IMR-90 (cell line): ENCODE results near the gene DVL2. TPM values are rescaled to one million over a fixed set of nuclear protein-coding genes. Genes with fewer than 3 reads are reported as not detected.

Experiments used
- ATAC-seq: fragments of 200-7000 bp; cut with Tn5 transposase; 2 replicates; pipeline ENCODE4 v1.9.1; 2020; ENCODE audit warnings: low read depth, mild to moderate bottlenecking, moderate library complexity
- BruUV-seq: library from RNA; stranded (reverse); fragments of 400-500 nt; replicated peaks from 2 replicates; lab custom pipeline; 2021; lab: Mats Ljungman, UMichigan
- CTCF ChIA-PET: fragments of 300-600 bp; formaldehyde crosslinking; extraction: SDS; loops from one replicate; lab custom pipeline; 2021; ENCODE audit warnings: antibody characterized with exemption; lab: Yijun Ruan, JAX
- POLR2A ChIA-PET: fragments of 300-600 bp; sonication (Branson Sonifier 250); formaldehyde crosslinking; loops from one replicate; lab custom pipeline; 2022; ENCODE audit warnings: antibody characterized with exemption; ENCODE audit not compliant: unreplicated experiment; lab: Charles Lee
- DNase-seq: peaks from one replicate; pipeline ENCODE4 v3.0.0; 2013
- H2AFZ ChIP-seq: replicated peaks from 2 replicates; pipeline ENCODE3; 2013; ENCODE audit warnings: low read length, mild to moderate bottlenecking; ENCODE audit not compliant: poor library complexity
- H2AK5ac ChIP-seq: 2 replicates; pipeline ENCODE4 v1.6.1; 2013; ENCODE audit warnings: low read depth, low read length, inconsistent platforms
- H2AK9ac ChIP-seq: replicated peaks from 2 replicates; pipeline ENCODE3; 2013; ENCODE audit warnings: mild to moderate bottlenecking, low read depth, low read length, moderate library complexity; ENCODE audit not compliant: poor library complexity
- H2BK120ac ChIP-seq: 2 replicates; pipeline ENCODE4 v1.6.1; 2013; ENCODE audit warnings: low read depth, low read length, inconsistent platforms
- H2BK15ac ChIP-seq: 3 replicates; pipeline ENCODE4 v1.6.1; 2013; ENCODE audit warnings: low read depth, low read length, inconsistent platforms
- H2BK20ac ChIP-seq: 2 replicates; pipeline ENCODE4 v1.6.1; 2013; ENCODE audit warnings: low read depth, mild to moderate bottlenecking, inconsistent platforms, low read length, moderate library complexity
- H2BK5ac ChIP-seq: 2 replicates; pipeline ENCODE4 v1.6.1; 2013; ENCODE audit warnings: mild to moderate bottlenecking, low read depth, low read length, inconsistent platforms; ENCODE audit not compliant: poor library complexity, severe bottlenecking
- H3K14ac ChIP-seq: replicated peaks from 2 replicates; pipeline ENCODE4 v1.6.1; 2013; ENCODE audit warnings: low read depth, low read length, inconsistent platforms
- H3K18ac ChIP-seq: 2 replicates; pipeline ENCODE4 v1.6.1; 2013; ENCODE audit warnings: low read depth, low read length, control low read depth
- H3K23ac ChIP-seq: 2 replicates; pipeline ENCODE4 v1.6.1; 2013; ENCODE audit warnings: low read depth, low read length, inconsistent platforms
- H3K27ac ChIP-seq: 2 replicates; pipeline ENCODE4 v1.5.1; 2013; ENCODE audit warnings: mild to moderate bottlenecking, control low read depth, low read length; ENCODE audit not compliant: insufficient read depth
- H3K27me3 ChIP-seq: 2 replicates; pipeline ENCODE4 v1.6.1; 2013; ENCODE audit warnings: low read length; ENCODE audit not compliant: control insufficient read depth, insufficient read depth
- H3K36me3 ChIP-seq: 2 replicates; pipeline ENCODE4 v1.6.1; 2013; ENCODE audit warnings: low read length, mixed read lengths; ENCODE audit not compliant: control insufficient read depth, insufficient read depth
- H3K4ac ChIP-seq: 2 replicates; pipeline ENCODE4 v1.6.1; 2013; ENCODE audit warnings: low read depth, low read length, inconsistent platforms
- H3K4me1 ChIP-seq: 2 replicates; pipeline ENCODE4 v1.6.1; 2013; ENCODE audit warnings: low read length, mixed read lengths; ENCODE audit not compliant: control insufficient read depth, insufficient read depth
- H3K4me2 ChIP-seq: 2 replicates; pipeline ENCODE4 v1.6.1; 2013; ENCODE audit warnings: low read depth, mild to moderate bottlenecking, control low read depth, low read length, moderate library complexity
- H3K4me3 ChIP-seq: 2 replicates; pipeline ENCODE4 v1.5.1; 2013; ENCODE audit warnings: low read depth, mild to moderate bottlenecking, control low read depth, low read length, moderate library complexity; ENCODE audit not compliant: insufficient read depth
- H3K56ac ChIP-seq: 2 replicates; pipeline ENCODE4 v1.6.1; 2013; ENCODE audit warnings: low read length, inconsistent platforms; ENCODE audit not compliant: insufficient read depth; ENCODE audit errors: extremely low read depth
- H3K79me1 ChIP-seq, 2 experiments: 2 replicates each; pipeline ENCODE4 v1.6.1; 2013; ENCODE audit warnings: low read length in 2 of 2, inconsistent platforms in 1 of 2, low read depth in 1 of 2
- H3K9ac ChIP-seq: 2 replicates; pipeline ENCODE4 v1.6.1; 2013; ENCODE audit warnings: low read depth, low read length, control low read depth
- H3K9me1 ChIP-seq: 2 replicates; pipeline ENCODE4 v1.6.1; 2013; ENCODE audit warnings: low read length, inconsistent platforms; ENCODE audit not compliant: insufficient read depth
- H3K9me3 ChIP-seq: 2 replicates; pipeline ENCODE4 v1.6.1; 2013; ENCODE audit warnings: low read length; ENCODE audit not compliant: control insufficient read depth, insufficient read depth
- H4K20me1 ChIP-seq: 2 replicates; pipeline ENCODE4 v1.6.1; 2013; ENCODE audit warnings: low read length, inconsistent platforms; ENCODE audit not compliant: insufficient read depth
- H4K5ac ChIP-seq: 2 replicates; pipeline ENCODE4 v1.6.1; 2013; ENCODE audit warnings: mild to moderate bottlenecking, low read depth, low read length, control low read depth
- H4K8ac ChIP-seq, 2 experiments: 2 replicates each; pipeline ENCODE4 v1.6.1; 2013; ENCODE audit warnings: low read depth in 2 of 2, low read length in 2 of 2, control low read depth in 1 of 2, inconsistent platforms in 1 of 2
- H4K91ac ChIP-seq: 2 replicates; pipeline ENCODE4 v1.6.1; 2013; ENCODE audit warnings: low read depth, low read length, inconsistent platforms; ENCODE audit not compliant: insufficient read depth
- CEBPB ChIP-seq: IDR thresholded peaks from 2 replicates; pipeline ENCODE4 v1.6.1; 2012; ENCODE audit warnings: low read depth, low read length, improper control_type of control experiment
- CHD1 ChIP-seq: IDR thresholded peaks from 2 replicates; pipeline ENCODE4 v1.6.1; 2012; ENCODE audit warnings: low read depth, low read length, improper control_type of control experiment
- CTCF ChIP-seq: conservative IDR thresholded peaks from 2 replicates; pipeline ENCODE4 v1.5.1; 2012; ENCODE audit warnings: mild to moderate bottlenecking, low read depth, low read length, improper control_type of control experiment
- ELK1 ChIP-seq: fragments of 150-350 bp; IDR thresholded peaks from 2 replicates; pipeline ENCODE4 v1.6.1; 2016; ENCODE audit warnings: low read depth, mild to moderate bottlenecking, low read length, moderate library complexity, borderline replicate concordance
- FOS ChIP-seq: fragments of 150-350 bp; IDR thresholded peaks from 2 replicates; pipeline ENCODE4 v1.6.1; 2016; ENCODE audit warnings: low read depth, low read length
- MAFK ChIP-seq: IDR thresholded peaks from 2 replicates; pipeline ENCODE4 v1.6.1; 2012; ENCODE audit warnings: low read depth, low read length, improper control_type of control experiment
- MAZ ChIP-seq: IDR thresholded peaks from 2 replicates; pipeline ENCODE4 v1.6.1; 2012; ENCODE audit warnings: low read depth, mild to moderate bottlenecking, low read length, improper control_type of control experiment, moderate library complexity, borderline replicate concordance
- MXI1 ChIP-seq: IDR thresholded peaks from 2 replicates; pipeline ENCODE4 v1.6.1; 2012; ENCODE audit warnings: low read depth, mild to moderate bottlenecking, low read length, moderate library complexity, borderline replicate concordance
- NFE2L2 ChIP-seq: fragments of 150-350 bp; IDR thresholded peaks from 2 replicates; pipeline ENCODE4 v1.6.1; 2016; ENCODE audit warnings: low read depth, mild to moderate bottlenecking, low read length
- POLR2A ChIP-seq: IDR thresholded peaks from 2 replicates; pipeline ENCODE4 v1.6.1; 2012; ENCODE audit warnings: mild to moderate bottlenecking, low read depth, low read length
- RAD21 ChIP-seq: IDR thresholded peaks from 2 replicates; pipeline ENCODE4 v1.6.1; 2012; ENCODE audit warnings: low read length, improper control_type of control experiment
- RCOR1 ChIP-seq: IDR thresholded peaks from 2 replicates; pipeline ENCODE4 v1.6.1; 2012; ENCODE audit warnings: mild to moderate bottlenecking, low read length, improper control_type of control experiment; ENCODE audit not compliant: insufficient replicate concordance
- RFX5 ChIP-seq: IDR thresholded peaks from 2 replicates; pipeline ENCODE4 v1.8.0; 2012; ENCODE audit warnings: low read depth, mild to moderate bottlenecking, low read length, moderate library complexity
- SMC3 ChIP-seq: fragments of 150-350 bp; IDR thresholded peaks from 2 replicates; pipeline ENCODE4 v1.6.1; 2016; ENCODE audit warnings: low read depth, mild to moderate bottlenecking, antibody characterized with exemption, low read length, moderate library complexity
- USF2 ChIP-seq: fragments of 150-350 bp; IDR thresholded peaks from 2 replicates; pipeline ENCODE4 v1.6.1; 2017; ENCODE audit warnings: mild to moderate bottlenecking, antibody characterized with exemption, low read length, low read depth
- WGBS, 2 experiments: methylation state at CpG; one replicate each; pipeline versions ENCODE4 v1.1.5 to v1.1.7; 2013; ENCODE audit warnings: missing lambda C conversion rate in 2 of 2; ENCODE audit not compliant: insufficient read length in 1 of 2; ENCODE audit errors: extremely low coverage in 2 of 2; 5-methylcytosine and 5-hydroxymethylcytosine counted together
- dilution Hi-C: fragments of 300-500 bp; cut with HindIII; formaldehyde crosslinking; loops from one replicate; pipeline ENCODE4 v1.14.3; 2018; ENCODE audit warnings: low sequenced_read_pairs; ENCODE audit not compliant: unreplicated experiment
- in situ Hi-C: fragments of 300-500 bp; cut with MboI; formaldehyde crosslinking; loops from 3 replicates; pipeline ENCODE4 v1.14.3; 2019; ENCODE audit warnings: low sequenced_read_pairs, inconsistent platforms, mixed read lengths
- intact Hi-C: fragments of 100-400 bp; cut with micrococcal nuclease; formaldehyde crosslinking; loops from 2 replicates; pipeline ENCODE4 v1.10.0; 2022
- polyA plus RNA-seq, 3 experiments: library from polyadenylated mRNA; depleted of rRNA; stranded (reverse); fragments of >200 nt; gene quantifications; 2 replicates each; pipeline ENCODE4 v1.2.3, GENCODE V29; 2012; ENCODE audit warnings: low replicate concordance in 1 of 3
- total RNA-seq: library from RNA; depleted of rRNA; stranded (reverse); fragments of >200 nt; gene quantifications from 2 replicates; pipeline ENCODE4 v1.2.3, GENCODE V29; 2012

The DVL2 gene
- total and polyA plus RNA-seq, 2 of the 4 experiments (the other 2 are of a cell fraction): 11.8 to 21.3 TPM

GRCh38 chr17:7205561-7205960 lies 28.8 kb downstream of the DVL2 start:
- Histone ChIP-seq H4K91ac (no peak overlapping the region; the same call in none of the 2 replicates), H3K27me3 (no peaks in the 10 kb centered on the region), H2AK5ac (peak overlapping the region; percentile 77), H2BK15ac (no peak overlapping the region; the same call in 2 of the 3 replicates), H2BK20ac (no peak overlapping the region), H3K79me1 (peaks cover 13 to 74% of the 10 kb centered on the region in 2 experiments), H3K56ac (no peak overlapping the region), H3K4me1 (peaks cover 9% of the 10 kb centered on the region), H3K9me3 (no peaks in the 10 kb centered on the region), H2BK5ac (no peak overlapping the region), H4K8ac (peak overlapping the region; percentile 62 to 75; a peak in 3 of 4 replicates), H3K4me3 (peak overlapping the region; percentile 51), H3K9ac (peak overlapping the region; percentile 11), H3K14ac (peak overlapping the region; percentile 88), H3K4me2 (peak overlapping the region; percentile 68), H3K36me3 (peaks cover 21% of the 10 kb centered on the region), H2AFZ (peak overlapping the region; percentile 95), H4K5ac (no peak overlapping the region), H3K23ac (peak overlapping the region; percentile 45; the same call in 1 of the 2 replicates), H3K18ac (no peak overlapping the region), H3K27ac (no peak overlapping the region; the same call in 1 of the 2 replicates), H2BK120ac (no peak overlapping the region), H3K9me1 (peaks cover 13% of the 10 kb centered on the region), H4K20me1 (peaks cover 44% of the 10 kb centered on the region), H2AK9ac (peak overlapping the region; percentile 4), H3K4ac (peak overlapping the region; percentile 72)
- TF ChIP-seq CHD1 (no peak), SMC3 (no peak), MAZ (no peak), RCOR1 (no peak), NFE2L2 (no peak), ELK1 (no peak), CEBPB (no peak), POLR2A (no peak), RAD21 (no peak), MXI1 (no peak), MAFK (no peak), FOS (no peak), CTCF (no peak), RFX5 (no peak), USF2 (no peak)
- DNase-seq: no peak
- BruUV-seq: no TSS peak
- ChIA-PET POLR2A (no interaction called here), CTCF (no interaction called here)
- 27% methylated on average over 6 of the region's 15 CpGs; no CpG with 5 or more reads in 1 of the 2 experiments for WGBS, 2 experiments
- dilution Hi-C loops: no loop called here
- intact Hi-C loops: no loop called here
- ATAC-seq: no peak
- in situ Hi-C loops: no loop called here
